GM19025 (cell line): Measurements from ENCODE around the gene TBCB.
A peak's percentile ranks its signal among the peaks of the same experiment; 100 is the strongest.
"Not testable (repeated sequence)": the region's sequence is repeated elsewhere in the genome, so short reads cannot be mapped to it uniquely, and the experiment has no call there.

ENCODE experiments used
- ATAC-seq: cut with Tn5 transposase; IDR thresholded peaks from one replicate; pipeline ENCODE4 v1.9.1; 2021; ENCODE audit warnings: mild to moderate bottlenecking, low read depth, moderate library complexity; ENCODE audit not compliant: unreplicated experiment

Gene TBCB

DNA sequence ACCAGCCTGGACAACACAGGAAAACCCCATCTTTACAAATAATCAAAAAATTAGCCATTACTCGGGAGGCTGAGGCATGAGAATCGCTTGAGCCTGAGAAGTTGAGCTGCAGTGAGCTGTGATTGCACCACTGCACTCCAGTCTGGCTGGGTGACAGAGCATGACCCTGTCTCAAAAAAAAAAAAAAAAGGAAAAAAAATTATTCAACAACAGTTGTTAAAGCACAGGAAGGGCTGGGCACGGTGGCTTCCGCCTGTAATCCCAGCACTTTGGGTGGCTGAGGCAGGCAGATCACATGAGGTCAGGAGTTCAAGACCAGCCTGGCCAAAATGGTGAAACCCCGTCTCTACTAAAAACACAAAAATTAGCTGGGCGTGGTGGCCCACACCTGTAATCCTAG lies 16.0 kb downstream of the TBCB start:
- ATAC-seq: not testable (repeated sequence)

DNA sequence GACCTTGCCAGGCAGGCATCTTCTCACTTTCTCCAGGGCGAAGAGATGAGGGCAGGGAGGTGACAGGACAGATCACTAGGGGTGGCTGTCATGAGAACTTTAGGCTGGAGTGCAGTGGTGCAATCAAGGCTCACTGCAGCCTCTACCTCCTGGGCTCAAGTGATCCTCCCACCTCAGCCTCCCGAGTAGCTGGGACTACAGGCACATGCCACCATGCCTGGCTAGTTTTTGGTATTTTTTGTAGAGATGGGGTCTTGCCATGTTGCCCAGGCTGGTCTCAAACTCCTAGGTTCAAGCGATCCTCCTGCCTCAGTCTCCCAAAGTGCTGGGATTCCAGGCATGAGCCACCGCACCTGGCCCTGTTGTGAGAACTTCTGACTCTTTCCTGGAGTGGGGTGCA lies 19.6 kb downstream of the TBCB start:
- ATAC-seq: not testable (repeated sequence)

DNA sequence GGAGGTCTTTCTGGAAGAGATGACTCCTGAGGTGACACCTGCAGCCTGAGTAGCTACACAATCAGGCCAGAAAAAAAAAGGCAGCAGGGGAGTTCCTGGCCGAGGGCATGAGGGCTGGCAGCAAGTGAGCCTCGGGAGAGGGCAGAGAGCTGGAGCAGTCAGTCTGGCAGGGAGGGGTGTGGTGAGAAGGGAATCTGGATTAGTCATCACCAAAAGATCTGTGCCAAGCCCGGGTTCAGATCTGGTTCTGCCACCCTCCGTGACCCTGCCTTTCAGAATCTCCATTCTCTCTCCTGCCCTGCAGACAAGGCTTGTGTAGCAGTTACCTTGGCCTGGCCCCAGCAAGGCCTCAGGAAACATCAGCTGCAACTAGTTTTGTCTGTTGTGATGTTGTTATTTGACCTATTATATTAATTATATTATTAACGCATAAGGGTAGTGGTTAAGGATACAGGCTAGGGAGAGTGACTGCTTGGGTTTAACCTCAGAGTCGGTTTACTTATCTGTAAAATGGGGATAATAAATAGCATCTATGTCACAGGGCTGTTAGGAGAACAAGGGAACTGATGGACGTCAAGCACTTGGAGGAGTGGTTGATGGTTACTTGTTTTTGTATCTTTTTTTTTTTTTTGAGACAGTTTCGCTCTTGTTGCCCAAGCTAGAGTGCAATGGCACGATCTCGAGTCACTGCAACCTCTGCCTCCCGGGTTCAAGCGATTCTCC lies 21.9 kb downstream of the TBCB start:
- ATAC-seq: no peak

DNA sequence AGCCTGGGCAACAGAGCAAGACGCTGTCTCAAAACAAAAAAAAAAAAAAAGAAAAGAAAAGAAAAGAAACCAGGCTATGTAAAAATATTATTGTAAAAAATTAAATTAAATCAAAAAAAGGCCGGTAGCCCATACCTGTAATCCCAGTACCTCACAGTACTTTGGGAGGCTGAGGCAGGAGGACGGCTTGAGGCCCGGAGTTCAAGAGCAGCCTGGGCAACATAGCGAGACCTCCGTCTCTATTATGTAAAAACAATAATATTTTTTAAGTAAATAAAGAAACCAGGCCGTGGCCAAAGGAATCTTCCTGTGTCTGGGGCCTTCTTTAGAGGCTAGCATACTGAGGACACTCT lies 23.8 kb downstream of the TBCB start:
- no peak for ATAC-seq

DNA sequence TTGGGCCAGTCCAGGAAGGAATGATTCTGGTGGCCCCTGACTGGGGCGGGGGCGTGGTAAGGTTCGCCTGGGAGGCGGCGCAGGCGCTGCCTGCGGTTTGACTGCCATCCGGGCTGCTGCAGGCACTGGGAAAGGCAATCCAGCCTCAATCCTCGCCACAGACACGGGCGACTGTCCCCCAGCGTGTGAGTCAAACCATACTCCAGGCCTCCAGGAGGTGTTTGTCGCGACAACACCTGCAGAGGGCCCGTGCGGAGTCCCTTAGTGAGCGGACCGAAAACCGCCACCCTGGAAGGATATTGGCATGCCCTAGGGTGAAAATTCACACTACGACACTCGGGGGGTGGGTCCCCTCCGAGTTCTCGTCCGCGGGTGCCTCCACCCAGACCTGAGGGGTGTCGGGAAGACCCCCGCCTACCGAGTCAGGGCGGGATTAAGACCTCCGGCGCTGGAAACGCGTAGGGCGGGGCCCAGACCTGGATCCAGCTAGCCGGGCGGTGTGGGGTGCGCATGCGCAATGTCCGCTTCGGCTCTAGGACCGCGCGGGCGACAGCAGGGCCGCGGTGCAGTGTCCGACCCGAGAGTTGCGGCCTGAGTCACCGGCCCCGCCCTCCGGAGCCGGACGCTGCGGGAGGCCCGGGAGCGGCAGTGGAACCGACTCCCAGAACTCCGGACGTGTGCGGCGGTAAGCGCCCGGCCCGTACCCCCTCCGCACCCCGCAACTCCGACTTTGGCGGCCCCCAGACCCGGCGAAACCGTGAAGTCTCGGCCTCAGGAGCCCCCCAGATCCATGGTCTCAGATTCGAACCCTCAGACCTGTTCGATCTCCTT lies 24.4 kb downstream of the TBCB start, which contains the start of gene CAPNS1:
CAPNS1 (plus strand) TSS at position 594 of the 831 bp plus-strand sequence. CDS start 946 bp downstream, outside the sequence.
- peak; percentile 81 for ATAC-seq

- ATAC-seq: no peak
These were observed 25.2 kb downstream of the TBCB start for GRCh38 chr19:36140304-36141038.

- peak; percentile 37 for ATAC-seq
These were observed 26.0 kb downstream of the TBCB start for GRCh38 chr19:36141039-36141927.

DNA sequence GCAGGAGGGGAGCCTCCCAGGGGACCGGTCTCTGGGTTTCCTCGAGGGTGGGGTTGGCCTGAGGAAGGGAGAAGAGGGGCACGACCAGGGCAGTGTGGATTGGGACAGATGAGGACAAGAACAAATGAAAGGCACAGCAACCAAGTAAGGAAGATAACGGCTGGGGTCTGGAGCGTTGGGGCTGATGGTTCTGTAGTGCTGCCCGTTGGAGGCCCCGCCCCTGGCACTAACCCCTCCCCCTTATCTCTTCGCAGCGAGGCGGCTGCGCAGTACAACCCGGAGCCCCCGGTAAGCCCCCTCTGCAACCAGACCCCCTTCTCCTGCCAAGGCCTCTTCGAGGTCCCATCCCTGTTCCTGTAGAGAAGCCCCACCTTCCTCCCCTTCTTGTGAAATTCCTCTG lies 26.8 kb downstream of the TBCB start:
- ATAC-seq: no peak

DNA sequence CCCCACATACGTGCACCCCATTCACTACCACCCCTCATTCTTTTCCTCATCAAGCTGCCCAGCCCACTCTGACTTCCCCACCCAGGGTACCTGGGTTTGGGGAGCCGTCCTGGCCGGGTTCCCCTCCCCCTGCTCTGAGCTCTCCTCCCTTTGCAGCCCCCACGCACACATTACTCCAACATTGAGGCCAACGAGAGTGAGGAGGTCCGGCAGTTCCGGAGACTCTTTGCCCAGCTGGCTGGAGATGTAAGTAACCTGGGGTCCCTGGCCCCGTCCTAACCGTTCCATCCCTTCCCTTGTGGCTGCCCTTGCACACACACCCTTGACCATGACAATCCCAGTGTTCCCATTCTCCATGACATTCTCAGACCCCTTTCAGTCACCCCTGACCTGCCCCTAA lies 27.2 kb downstream of the TBCB start:
- ATAC-seq: no peak

GRCh38 chr19:36144624-36145023 lies 29.4 kb downstream of the TBCB start:
- ATAC-seq: no peak

DNA sequence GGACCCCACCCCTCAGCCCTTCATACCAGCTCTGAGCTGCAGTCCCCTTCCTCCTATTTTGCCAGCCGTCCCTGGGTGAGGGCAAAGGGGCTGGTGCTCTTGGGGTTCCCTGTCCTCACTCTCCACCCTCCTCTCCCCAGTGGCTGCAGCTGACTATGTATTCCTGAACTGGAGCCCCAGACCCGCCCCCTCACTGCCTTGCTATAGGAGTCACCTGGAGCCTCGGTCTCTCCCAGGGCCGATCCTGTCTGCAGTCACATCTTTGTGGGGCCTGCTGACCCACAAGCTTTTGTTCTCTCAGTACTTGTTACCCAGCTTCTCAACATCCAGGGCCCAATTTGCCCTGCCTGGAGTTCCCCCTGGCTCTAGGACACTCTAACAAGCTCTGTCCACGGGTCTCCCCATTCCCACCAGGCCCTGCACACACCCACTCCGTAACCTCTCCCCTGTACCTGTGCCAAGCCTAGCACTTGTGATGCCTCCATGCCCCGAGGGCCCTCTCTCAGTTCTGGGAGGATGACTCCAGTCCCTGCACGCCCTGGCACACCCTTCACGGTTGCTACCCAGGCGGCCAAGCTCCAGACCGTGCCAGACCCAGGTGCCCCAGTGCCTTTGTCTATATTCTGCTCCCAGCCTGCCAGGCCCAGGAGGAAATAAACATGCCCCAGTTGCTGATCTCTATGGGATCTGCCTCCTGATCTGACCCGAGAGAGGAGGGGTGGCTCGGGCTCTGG lies 34.6 kb downstream of the TBCB start:
- no peak for ATAC-seq

- no peak for ATAC-seq
These were observed 35.3 kb downstream of the TBCB start for GRCh38 chr19:36150586-36150985.

DNA sequence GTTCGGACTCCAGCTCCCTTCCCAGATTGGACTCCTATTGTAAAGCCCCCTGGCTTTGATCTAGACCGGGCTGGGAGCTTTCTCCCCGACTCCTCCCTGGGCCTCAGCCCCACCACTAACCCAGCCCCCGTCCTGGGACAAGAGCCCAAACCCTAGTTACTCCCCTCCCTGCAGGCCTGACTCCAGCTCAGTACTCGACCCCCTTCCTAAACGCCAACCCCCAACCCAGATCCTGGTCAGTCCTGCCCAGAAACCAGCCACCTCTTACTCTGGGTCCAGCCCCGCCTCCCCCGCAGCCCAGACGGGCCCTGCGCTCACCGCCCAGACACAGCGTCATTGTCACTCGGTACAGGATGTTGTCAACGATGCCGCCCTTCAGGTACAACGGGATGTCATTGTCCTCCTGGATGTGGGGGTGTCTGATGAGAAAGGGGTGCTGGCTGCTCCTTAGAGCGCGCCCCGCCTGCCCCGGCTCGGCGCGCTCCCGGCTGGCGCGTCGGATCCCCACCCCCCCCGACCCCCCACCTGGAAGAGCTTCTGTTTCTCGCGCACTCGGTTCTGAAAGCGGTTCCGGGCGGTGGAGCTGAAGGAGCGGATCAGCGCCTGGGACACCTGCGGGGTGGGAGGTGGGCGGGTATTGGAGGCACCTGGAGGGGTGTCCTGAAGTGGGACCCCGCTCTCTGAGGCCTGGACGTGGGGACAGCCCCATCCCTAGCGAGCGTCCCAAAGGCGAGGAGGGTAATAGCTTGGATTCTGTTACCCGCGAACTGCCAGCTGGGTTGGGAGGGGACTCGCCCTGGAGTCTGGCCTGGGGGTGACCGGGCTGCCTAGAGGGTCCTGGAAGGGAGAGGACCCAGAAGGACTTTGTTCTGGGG lies 36.1 kb downstream of the TBCB start:
- no peak for ATAC-seq

GRCh38 chr19:36152019-36152351 lies 36.7 kb downstream of the TBCB start:
- ATAC-seq: no peak

DNA sequence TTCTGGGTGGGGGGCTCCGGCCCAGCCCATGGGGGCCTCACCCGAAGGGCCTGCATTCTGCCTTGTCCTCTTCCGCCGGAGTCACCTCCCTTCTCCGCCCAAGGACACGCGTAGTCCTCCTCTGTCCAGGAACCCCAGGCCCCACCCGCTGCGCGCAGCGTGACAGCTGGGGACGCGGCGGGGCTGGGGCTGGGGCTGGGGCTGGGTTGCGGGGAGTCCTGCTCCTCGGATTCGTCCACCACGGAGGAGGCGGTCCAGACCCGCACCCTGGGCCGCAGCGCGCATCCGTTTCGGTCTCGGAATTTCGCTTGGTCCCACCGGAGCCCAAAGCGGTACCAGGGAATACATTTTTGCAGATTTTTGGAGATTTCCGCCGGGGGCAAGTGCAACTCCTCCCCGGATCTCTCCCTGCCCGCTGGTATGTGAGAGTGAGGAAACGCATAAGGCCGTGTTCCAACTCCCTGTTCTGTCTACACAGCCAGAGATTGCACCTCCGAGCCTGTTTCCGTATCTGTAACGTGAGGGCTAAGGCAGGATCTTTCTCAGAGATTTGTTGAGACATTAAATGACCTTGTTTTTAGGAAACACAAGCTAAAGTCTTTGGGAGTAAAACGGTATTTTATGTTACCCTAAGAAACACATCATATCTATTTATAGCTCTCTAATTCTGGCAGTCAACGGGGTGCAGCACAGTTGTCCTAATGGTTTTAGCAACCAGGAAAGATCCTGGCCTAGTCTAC lies 37.3 kb downstream of the TBCB start, which contains the start of gene COX7A1:
COX7A1 (minus strand) TSS at position 96 of the 740 bp plus-strand sequence; CDS start at position 56, 40 bp downstream.
- no peak for ATAC-seq

DNA sequence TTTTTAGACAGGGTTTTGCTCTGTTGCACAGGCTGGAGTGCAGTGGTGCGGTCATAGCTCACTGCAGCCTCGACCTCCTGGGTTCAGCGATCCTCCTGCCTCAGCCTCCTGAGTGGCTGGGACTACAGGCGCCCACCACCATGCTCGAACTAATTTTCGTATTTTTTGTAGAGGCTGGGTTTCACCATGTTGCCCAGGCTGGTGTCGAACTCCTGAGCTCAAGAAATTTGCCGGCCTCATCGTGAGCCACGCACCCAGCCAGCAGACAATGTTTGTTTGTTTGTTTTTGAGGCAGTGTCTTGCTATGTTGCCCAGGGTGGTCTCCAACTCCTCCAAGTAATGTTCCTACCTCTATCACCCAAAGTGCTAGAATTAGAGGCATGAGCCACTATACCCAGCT lies 37.9 kb downstream of the TBCB start:
- ATAC-seq: no peak

DNA sequence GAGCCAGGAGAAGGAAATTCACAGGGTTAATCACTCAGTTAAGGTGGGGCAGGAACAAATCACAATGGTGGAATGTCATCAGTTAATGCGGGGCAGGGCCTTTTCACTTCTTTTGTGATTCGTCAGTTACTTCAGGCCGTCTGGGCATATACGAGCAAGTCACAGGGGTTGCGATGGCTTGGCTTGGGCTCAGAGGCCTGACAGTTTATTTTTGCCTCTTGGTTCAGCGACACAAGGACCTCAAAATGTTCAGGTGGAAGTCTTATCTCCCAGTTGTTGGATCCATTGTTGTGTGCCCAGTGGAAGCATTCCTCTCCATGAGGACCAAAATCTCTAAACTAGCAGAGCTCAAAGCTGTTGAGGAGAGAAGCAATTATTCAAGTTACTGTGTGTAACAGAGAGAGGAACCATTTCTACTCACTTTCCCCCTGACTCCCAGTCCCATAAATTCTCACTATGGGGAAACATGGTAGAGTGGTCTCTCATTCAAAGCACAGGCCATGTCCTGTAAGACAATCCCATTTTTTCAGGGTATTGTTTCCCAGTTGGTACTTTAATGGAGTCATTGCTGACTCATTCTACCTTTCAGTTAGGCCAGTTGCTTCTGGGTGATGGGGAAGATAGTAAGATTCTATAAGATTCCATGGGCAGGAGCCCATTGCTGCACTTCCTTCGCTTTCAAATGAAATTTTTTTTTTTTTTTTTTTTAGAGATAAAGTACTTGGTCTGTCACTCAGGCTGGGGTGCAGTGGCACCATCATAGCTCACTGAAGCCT lies 45.7 kb downstream of the TBCB start:
- ATAC-seq: no peak
